HCT116 (cell line): Measurements from ENCODE around the gene MBNL2. TPM values are rescaled to one million over a fixed set of nuclear protein-coding genes. Genes with fewer than 3 reads are reported as not detected.

ENCODE experiments used
- ATAC-seq: fragments of 200-7000 bp; cut with Tn5 transposase; 2 replicates; pipeline ENCODE4 v1.9.1; 2020; ENCODE audit warnings: mild to moderate bottlenecking, moderate library complexity
- BruUV-seq: library from RNA; stranded (reverse); fragments of 400-500 nt; replicated peaks from 2 replicates; lab custom pipeline; 2021; lab: Mats Ljungman, UMichigan
- CTCF ChIA-PET: fragments of 300-600 bp; sonication (Branson Sonifier 250); formaldehyde crosslinking; loops from one replicate; lab custom pipeline; 2021; ENCODE audit warnings: antibody characterized with exemption; lab: Charles Lee
- POLR2A ChIA-PET: fragments of 300-600, 350-600 bp; sonication (Branson Sonifier 250); formaldehyde crosslinking; loops from one replicate; lab custom pipeline; 2021; ENCODE audit warnings: antibody characterized with exemption; lab: Charles Lee
- RAD21 ChIA-PET, 2 experiments: fragments of 300-600 bp; sonication (Branson Sonifier 250); formaldehyde crosslinking; loops; one replicate each; lab custom pipeline; 2023; ENCODE audit warnings: low total read pairs in 2 of 2; ENCODE audit not compliant: uncharacterized antibody in 2 of 2, unreplicated experiment in 2 of 2, low non-redundant PET in 1 of 2; lab: Charles Lee
- DNase-seq: peaks from one replicate; pipeline ENCODE4 v3.0.0-alpha.2; 2010; ENCODE audit warnings: low read depth, low spot score
- H2AFZ ChIP-seq: fragments of 200-600 bp; shearing (Covaris generic), sonication (generic); 2 replicates; pipeline ENCODE4 v1.6.1; 2017; ENCODE audit warnings: low read depth, mixed run types, mixed read lengths, antibody characterized with exemption, low read length; ENCODE audit not compliant: poor library complexity, severe bottlenecking
- H3K27ac ChIP-seq: 2 replicates; pipeline ENCODE4 v1.5.1; 2012; ENCODE audit warnings: low read depth, low read length
- H3K27me3 ChIP-seq: fragments of 200-600 bp; sonication (generic); 2 replicates; pipeline ENCODE4 v1.6.1; 2016; ENCODE audit warnings: mixed run types, low read length, mixed read lengths; ENCODE audit not compliant: insufficient read depth
- H3K36me3 ChIP-seq, 2 experiments: fragments of 200-500 bp in 1 of 2; fragments of 200-600 bp in 1 of 2; sonication (Bioruptor generic) in 1 of 2; sonication (generic) in 1 of 2; 2 replicates each; pipeline versions ENCODE4 v1.5.1 to v1.6.1; 2014 to 2016; ENCODE audit warnings: low read length in 2 of 2, inconsistent platforms in 1 of 2, mixed read lengths in 1 of 2, mixed run types in 1 of 2; ENCODE audit not compliant: insufficient read depth in 2 of 2, control insufficient read depth in 1 of 2
- H3K4me1 ChIP-seq, 2 experiments: fragments of 200-600 bp in 1 of 2; sonication (generic) in 1 of 2; 2 replicates each; pipeline versions ENCODE4 v1.5.1 to v1.6.1; 2012 to 2017; ENCODE audit warnings: low read length in 2 of 2, inconsistent platforms in 1 of 2, mild to moderate bottlenecking in 1 of 2, mixed read lengths in 1 of 2, mixed run types in 1 of 2, moderate library complexity in 1 of 2; ENCODE audit not compliant: insufficient read depth in 2 of 2, control insufficient read depth in 1 of 2
- H3K4me2 ChIP-seq: fragments of 200-600 bp; sonication (generic); 2 replicates; pipeline ENCODE4 v1.6.1; 2017; ENCODE audit warnings: mixed run types, low read length, mixed read lengths
- H3K4me3 ChIP-seq, 2 experiments: fragments of 200-600 bp in 1 of 2; sonication (generic) in 1 of 2; replicated peaks in 1 of 2; 2 replicates each; pipeline ENCODE4 v1.5.1; 2011 to 2016; ENCODE audit warnings: low read length in 2 of 2, control low read depth in 1 of 2, low read depth in 1 of 2, mild to moderate bottlenecking in 1 of 2, mixed read lengths in 1 of 2, mixed run types in 1 of 2
- H3K79me2 ChIP-seq: fragments of 200-600 bp; sonication (generic); 2 replicates; pipeline ENCODE4 v1.6.1; 2017; ENCODE audit warnings: mild to moderate bottlenecking, mixed run types, low read length, moderate library complexity, mixed read lengths; ENCODE audit not compliant: insufficient read depth
- H3K9ac ChIP-seq: fragments of 200-600 bp; sonication (generic); 2 replicates; pipeline ENCODE4 v1.6.1; 2016; ENCODE audit warnings: low read length, mixed read lengths
- H3K9me2 ChIP-seq: fragments of 200-600 bp; sonication (generic), shearing (Covaris generic); 2 replicates; pipeline ENCODE4 v1.6.1; 2017; ENCODE audit warnings: mixed run types, mild to moderate bottlenecking, moderate library complexity; ENCODE audit not compliant: insufficient read depth
- H3K9me3 ChIP-seq, 2 experiments: fragments of 200-500 bp in 1 of 2; fragments of 200-600 bp in 1 of 2; sonication (Bioruptor generic) in 1 of 2; sonication (generic) in 1 of 2; 2 replicates each; pipeline ENCODE4 v1.6.1; 2014 to 2017; ENCODE audit warnings: low read length in 2 of 2, mixed read lengths in 2 of 2, inconsistent platforms in 1 of 2, low read depth in 1 of 2, mild to moderate bottlenecking in 1 of 2, mixed run types in 1 of 2, moderate library complexity in 1 of 2; ENCODE audit not compliant: control insufficient read depth in 1 of 2, insufficient read depth in 1 of 2
- H4K20me1 ChIP-seq: fragments of 200-600 bp; sonication (generic), shearing (Covaris generic); 2 replicates; pipeline ENCODE4 v1.6.1; 2017; ENCODE audit warnings: mixed run types, mild to moderate bottlenecking, moderate library complexity; ENCODE audit not compliant: insufficient read depth
- CBX3 ChIP-seq: IDR thresholded peaks from 2 replicates; pipeline ENCODE4 v1.6.1; 2012; ENCODE audit warnings: low read depth
- CEBPB ChIP-seq: IDR thresholded peaks from 2 replicates; pipeline ENCODE4 v1.6.1; 2012; ENCODE audit warnings: low read depth
- EGR1 ChIP-seq: IDR thresholded peaks from 2 replicates; pipeline ENCODE4 v1.6.1; 2012; ENCODE audit warnings: low read depth
- FOSL1 ChIP-seq: IDR thresholded peaks from 2 replicates; pipeline ENCODE4 v1.6.1; 2012; ENCODE audit warnings: low read depth
- POLR2A ChIP-seq: IDR thresholded peaks from 2 replicates; pipeline ENCODE4 v1.7.0; 2011; ENCODE audit warnings: borderline replicate concordance; ENCODE audit not compliant: insufficient read depth, insufficient read length; ENCODE audit errors: extremely low read depth
- POLR2AphosphoS5 ChIP-seq: IDR thresholded peaks from 2 replicates; pipeline ENCODE4 v1.6.1; 2011; ENCODE audit warnings: mild to moderate bottlenecking, low read depth, low read length, moderate library complexity
- RAD21 ChIP-seq: IDR thresholded peaks from 2 replicates; pipeline ENCODE4 v1.6.1; 2012; ENCODE audit warnings: low read depth, mild to moderate bottlenecking
- SP1 ChIP-seq: IDR thresholded peaks from 2 replicates; pipeline ENCODE4 v1.6.1; 2012; ENCODE audit warnings: low read depth
- SRF ChIP-seq: IDR thresholded peaks from 2 replicates; pipeline ENCODE4 v1.6.1; 2012; ENCODE audit warnings: low read depth
- YY1 ChIP-seq: IDR thresholded peaks from 2 replicates; pipeline ENCODE4 v1.6.1; 2011; ENCODE audit warnings: low read length, low read depth, moderate library complexity, mild to moderate bottlenecking; ENCODE audit not compliant: insufficient replicate concordance; ENCODE audit errors: extremely low read depth
- ZNF274 ChIP-seq: fragments of 200-500 bp; sonication (Bioruptor generic); IDR thresholded peaks from 2 replicates; pipeline ENCODE4 v1.6.1; 2014; ENCODE audit warnings: mild to moderate bottlenecking, low read depth, low read length, inconsistent platforms
- intact Hi-C: fragments of 100-400 bp; cut with micrococcal nuclease; formaldehyde crosslinking; loops from 2 replicates; pipeline ENCODE4 v1.10.0; 2022
- total RNA-seq: library from RNA; stranded (reverse); gene quantifications from one replicate; pipeline ENCODE4 v1.2.1, GENCODE V29; 2021; ENCODE audit not compliant: unreplicated experiment
- TF ChIP-seq, protein P1 (sequence below), 3 experiments: fragments of 200-600 bp in 1 of 3; sonication (generic) in 1 of 3; IDR thresholded peaks in 2 of 3; conservative IDR thresholded peaks in 1 of 3; 2 replicates each; pipeline ENCODE4 v1.5.1; 2012 to 2017; ENCODE audit warnings: low read depth in 2 of 3, low read length in 2 of 3, antibody characterized with exemption in 1 of 3, borderline replicate concordance in 1 of 3, control low read depth in 1 of 3, mild to moderate bottlenecking in 1 of 3, mixed read lengths in 1 of 3, mixed run types in 1 of 3, moderate library complexity in 1 of 3; ENCODE audit not compliant: insufficient read depth in 1 of 3
- TF ChIP-seq, protein P2 (sequence below): IDR thresholded peaks from 2 replicates; pipeline ENCODE4 v1.6.1; 2012

MBNL2 gene
- total RNA-seq, 1 experiment from 2014 or later, result 73.9 TPM

DNA sequence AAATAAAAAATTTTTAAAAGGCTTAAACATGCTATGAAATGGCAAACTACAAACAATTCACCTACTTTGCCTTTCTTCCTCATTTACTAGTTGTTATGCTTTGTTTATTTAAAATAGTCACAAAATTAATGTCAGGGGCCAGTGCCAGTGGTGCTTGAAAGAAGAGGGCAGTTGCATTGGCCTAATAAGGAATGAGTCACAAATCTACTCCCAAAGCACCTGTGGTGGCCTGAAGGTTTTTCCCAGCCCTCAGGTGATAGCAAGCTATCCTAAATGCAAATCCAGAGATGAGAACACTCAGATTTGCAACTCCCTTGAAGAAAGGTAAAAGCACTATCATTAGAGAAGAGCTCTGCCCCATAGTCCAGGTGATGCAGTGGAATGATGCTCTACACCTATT lies 103.6 kb downstream of the MBNL2 start:
- H3K4me1 ChIP-seq, result peaks cover 27 to 45% of the 10 kb centered on the region in 2 experiments
- H3K4me2 ChIP-seq, result no peak overlapping the region
- ATAC-seq, result no peak
- POLR2A ChIA-PET, result no interaction called here
- peak overlapping the region; percentile 54; the same call in 1 of the 2 replicates for H3K27ac ChIP-seq
- no peaks in the 10 kb centered on the region for H3K27me3 ChIP-seq
- intact Hi-C loops, result no loop called here
- H3K9me3 ChIP-seq, result no peaks in the 10 kb centered on the region
- RAD21 ChIA-PET, result no interaction called here
- no peaks in the 10 kb centered on the region for H4K20me1 ChIP-seq
- no peaks in the 10 kb centered on the region for H3K36me3 ChIP-seq
- peaks cover 11% of the 10 kb centered on the region; the same call in 1 of the 2 replicates for H3K79me2 ChIP-seq
- TF ChIP-seq CEBPB, result no peak
- no peak for TF ChIP-seq SP1
- no peak for TF ChIP-seq POLR2A
- no peak for TF ChIP-seq CBX3
- TF ChIP-seq, protein P1, sequence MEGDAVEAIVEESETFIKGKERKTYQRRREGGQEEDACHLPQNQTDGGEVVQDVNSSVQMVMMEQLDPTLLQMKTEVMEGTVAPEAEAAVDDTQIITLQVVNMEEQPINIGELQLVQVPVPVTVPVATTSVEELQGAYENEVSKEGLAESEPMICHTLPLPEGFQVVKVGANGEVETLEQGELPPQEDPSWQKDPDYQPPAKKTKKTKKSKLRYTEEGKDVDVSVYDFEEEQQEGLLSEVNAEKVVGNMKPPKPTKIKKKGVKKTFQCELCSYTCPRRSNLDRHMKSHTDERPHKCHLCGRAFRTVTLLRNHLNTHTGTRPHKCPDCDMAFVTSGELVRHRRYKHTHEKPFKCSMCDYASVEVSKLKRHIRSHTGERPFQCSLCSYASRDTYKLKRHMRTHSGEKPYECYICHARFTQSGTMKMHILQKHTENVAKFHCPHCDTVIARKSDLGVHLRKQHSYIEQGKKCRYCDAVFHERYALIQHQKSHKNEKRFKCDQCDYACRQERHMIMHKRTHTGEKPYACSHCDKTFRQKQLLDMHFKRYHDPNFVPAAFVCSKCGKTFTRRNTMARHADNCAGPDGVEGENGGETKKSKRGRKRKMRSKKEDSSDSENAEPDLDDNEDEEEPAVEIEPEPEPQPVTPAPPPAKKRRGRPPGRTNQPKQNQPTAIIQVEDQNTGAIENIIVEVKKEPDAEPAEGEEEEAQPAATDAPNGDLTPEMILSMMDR (IDR thresholded peaks at IDR 0.05 in 2 of 3, conservative IDR thresholded peaks at IDR 0.05 in 1 of 3; ENCODE audit: borderline replicate concordance in 1 of 3, insufficient read depth in 1 of 3, low read depth in 2 of 3, low read length in 2 of 3), result no peak
- no peak for TF ChIP-seq EGR1
- TF ChIP-seq SRF, result no peak
- TF ChIP-seq POLR2AphosphoS5, result no peak
- no peak for TF ChIP-seq ZNF274
- no peak for TF ChIP-seq RAD21
- BruUV-seq, result no TSS peak
- no peak overlapping the region for H2AFZ ChIP-seq
- no peak overlapping the region for H3K9ac ChIP-seq
- H3K9me2 ChIP-seq, result no peaks in the 10 kb centered on the region
- DNase-seq, result no peak
- H3K4me3 ChIP-seq, result no peak overlapping the region
- CTCF ChIA-PET, result interaction anchor here (1.0 kb wide), 1 partner anchor 68 kb away, joined by 3 read pairs; no protein-coding TSS in a partner anchor

DNA sequence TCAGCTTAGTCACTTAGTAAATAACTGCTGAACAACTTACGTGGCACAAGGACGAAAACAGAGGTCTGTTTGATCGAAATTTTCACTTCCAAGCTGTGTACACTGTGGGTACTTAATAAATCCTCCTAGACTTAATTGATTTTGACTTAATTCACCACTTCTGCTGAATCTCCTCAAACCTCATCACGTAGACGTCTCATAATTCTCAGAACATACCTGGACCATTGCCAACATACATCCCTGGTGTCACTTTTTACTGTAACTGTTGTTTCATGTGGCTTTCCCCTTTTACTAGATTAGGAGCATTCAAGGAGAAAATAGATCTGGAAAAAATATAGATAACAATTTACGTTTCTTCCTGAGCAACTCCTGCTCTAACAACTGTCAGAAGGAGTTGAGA lies 105.0 kb downstream of the MBNL2 start:
- POLR2A ChIA-PET, result no interaction called here
- RAD21 ChIA-PET, result no interaction called here
- BruUV-seq, result no TSS peak
- Histone ChIP-seq H3K4me1 (peaks cover 27 to 45% of the 10 kb centered on the region in 2 experiments), H3K79me2 (peaks cover 11% of the 10 kb centered on the region; the same call in 1 of the 2 replicates), H3K36me3 (no peaks in the 10 kb centered on the region), H4K20me1 (no peaks in the 10 kb centered on the region), H3K27me3 (no peaks in the 10 kb centered on the region), H3K4me3 (no peak overlapping the region), H3K9me3 (no peaks in the 10 kb centered on the region), H3K9ac (no peak overlapping the region), H3K4me2 (no peak overlapping the region), H2AFZ (no peak overlapping the region), H3K9me2 (no peaks in the 10 kb centered on the region), H3K27ac (peak overlapping the region; percentile 54; the same call in 1 of the 2 replicates)
- ATAC-seq (no peak), DNase-seq (no peak)
- CTCF ChIA-PET, result no interaction called here
- no peak for TF ChIP-seq FOSL1
- no peak for TF ChIP-seq YY1
- no peak for TF ChIP-seq SRF
- no peak for TF ChIP-seq ZNF274
- TF ChIP-seq, protein P2, sequence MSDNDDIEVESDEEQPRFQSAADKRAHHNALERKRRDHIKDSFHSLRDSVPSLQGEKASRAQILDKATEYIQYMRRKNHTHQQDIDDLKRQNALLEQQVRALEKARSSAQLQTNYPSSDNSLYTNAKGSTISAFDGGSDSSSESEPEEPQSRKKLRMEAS, result no peak
- intact Hi-C loops, result no loop called here
